Esophagus muscularis mucosa (tissue), 3 donors: ENCODE results near the gene KCNK16.

ENCODE experiments used
- POLR2A ChIP-seq: fragments of 450-650 bp; IDR thresholded peaks from one replicate; pipeline ENCODE4 v1.6.1; 2017; ENCODE audit warnings: antibody characterized with exemption, moderate library complexity, mild to moderate bottlenecking, low read depth
- TF ChIP-seq, protein P1 (sequence below), 3 experiments: fragments of 200-600 bp in 2 of 3; fragments of 450-650 bp in 1 of 3; sonication (generic) in 2 of 3; IDR thresholded peaks; one replicate each; pipeline ENCODE4 v1.5.1; 2017 to 2019; ENCODE audit warnings: antibody characterized with exemption in 3 of 3, mild to moderate bottlenecking in 2 of 3, moderate library complexity in 1 of 3

DNA sequence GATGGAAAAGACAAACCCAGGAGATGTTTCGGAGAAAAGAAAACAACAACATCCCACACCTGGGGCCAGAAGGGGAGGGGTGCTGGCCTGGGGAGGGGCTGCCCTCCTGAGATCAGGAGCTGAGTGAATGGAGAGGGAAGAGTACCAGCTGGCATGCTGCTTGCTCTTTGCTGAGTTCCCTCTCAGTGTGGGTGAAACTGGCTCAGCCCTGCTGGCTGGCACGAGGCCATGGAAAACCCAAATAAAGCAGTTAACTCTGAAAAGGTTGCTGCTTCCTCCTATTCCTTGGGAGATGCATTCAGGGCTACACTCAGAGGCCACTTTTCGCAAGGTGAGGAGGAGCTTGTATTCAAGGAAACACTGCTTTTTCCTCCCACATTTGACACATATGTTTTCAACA, 8.0 kb upstream of the KCNK16 start:
- TF ChIP-seq, protein P1, sequence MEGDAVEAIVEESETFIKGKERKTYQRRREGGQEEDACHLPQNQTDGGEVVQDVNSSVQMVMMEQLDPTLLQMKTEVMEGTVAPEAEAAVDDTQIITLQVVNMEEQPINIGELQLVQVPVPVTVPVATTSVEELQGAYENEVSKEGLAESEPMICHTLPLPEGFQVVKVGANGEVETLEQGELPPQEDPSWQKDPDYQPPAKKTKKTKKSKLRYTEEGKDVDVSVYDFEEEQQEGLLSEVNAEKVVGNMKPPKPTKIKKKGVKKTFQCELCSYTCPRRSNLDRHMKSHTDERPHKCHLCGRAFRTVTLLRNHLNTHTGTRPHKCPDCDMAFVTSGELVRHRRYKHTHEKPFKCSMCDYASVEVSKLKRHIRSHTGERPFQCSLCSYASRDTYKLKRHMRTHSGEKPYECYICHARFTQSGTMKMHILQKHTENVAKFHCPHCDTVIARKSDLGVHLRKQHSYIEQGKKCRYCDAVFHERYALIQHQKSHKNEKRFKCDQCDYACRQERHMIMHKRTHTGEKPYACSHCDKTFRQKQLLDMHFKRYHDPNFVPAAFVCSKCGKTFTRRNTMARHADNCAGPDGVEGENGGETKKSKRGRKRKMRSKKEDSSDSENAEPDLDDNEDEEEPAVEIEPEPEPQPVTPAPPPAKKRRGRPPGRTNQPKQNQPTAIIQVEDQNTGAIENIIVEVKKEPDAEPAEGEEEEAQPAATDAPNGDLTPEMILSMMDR (IDR thresholded peaks at IDR 0.05) = no peak
- no peak for TF ChIP-seq POLR2A
